HUDEP-2 (cell line): Measurements from ENCODE around the gene HIP1R.
"Not testable (repeated sequence)": the region's sequence is repeated elsewhere in the genome, so short reads cannot be mapped to it uniquely, and the experiment has no call there.

Experiments used
- DNase-seq, 76 experiments: peaks; one replicate each; lab custom pipeline; 2025; ENCODE audit not compliant: unreplicated experiment in 76 of 76; lab: John Stamatoyannopoulos, UW

Gene HIP1R

GRCh38 chr12:122834921-122835749, at the start of gene HIP1R:
TSS of gene HIP1R (plus strand) at chr12:122835457. CDS start at chr12:122835551, 94 bp downstream.
- DNase-seq: peak in 31 of 76 experiments; percentile 8 to 50 (median 21)

DNA sequence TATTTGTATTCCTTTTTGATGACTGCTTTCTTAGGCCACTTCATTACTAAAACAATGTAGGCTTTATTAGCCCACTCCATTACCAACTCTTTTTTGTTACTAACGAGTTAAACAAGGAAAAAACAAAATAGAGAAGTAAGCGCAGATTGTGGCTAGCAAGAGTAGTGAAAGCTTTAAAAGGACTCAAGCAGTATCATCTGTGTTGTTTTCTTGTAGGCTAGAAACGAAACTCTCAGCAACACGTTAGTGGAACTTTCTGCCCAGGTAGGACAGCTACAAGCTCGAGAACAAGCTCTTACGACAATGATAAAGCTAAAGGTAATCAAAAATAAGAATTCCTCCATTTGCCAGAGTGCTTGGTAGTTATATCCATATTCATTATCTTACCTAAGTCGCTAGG, 49.8 kb upstream of the HIP1R start:
- DNase-seq: no peak

GRCh38 chr12:122788387-122788786, 46.9 kb upstream of the HIP1R start:
- DNase-seq: peak in 14 of 76 experiments; percentile 2 to 40 (median 18)

- DNase-seq: peak in 1 of 76 experiments; percentile 10
Observed at GRCh38 chr12:122789637-122790036, 45.6 kb upstream of the HIP1R start.

DNA sequence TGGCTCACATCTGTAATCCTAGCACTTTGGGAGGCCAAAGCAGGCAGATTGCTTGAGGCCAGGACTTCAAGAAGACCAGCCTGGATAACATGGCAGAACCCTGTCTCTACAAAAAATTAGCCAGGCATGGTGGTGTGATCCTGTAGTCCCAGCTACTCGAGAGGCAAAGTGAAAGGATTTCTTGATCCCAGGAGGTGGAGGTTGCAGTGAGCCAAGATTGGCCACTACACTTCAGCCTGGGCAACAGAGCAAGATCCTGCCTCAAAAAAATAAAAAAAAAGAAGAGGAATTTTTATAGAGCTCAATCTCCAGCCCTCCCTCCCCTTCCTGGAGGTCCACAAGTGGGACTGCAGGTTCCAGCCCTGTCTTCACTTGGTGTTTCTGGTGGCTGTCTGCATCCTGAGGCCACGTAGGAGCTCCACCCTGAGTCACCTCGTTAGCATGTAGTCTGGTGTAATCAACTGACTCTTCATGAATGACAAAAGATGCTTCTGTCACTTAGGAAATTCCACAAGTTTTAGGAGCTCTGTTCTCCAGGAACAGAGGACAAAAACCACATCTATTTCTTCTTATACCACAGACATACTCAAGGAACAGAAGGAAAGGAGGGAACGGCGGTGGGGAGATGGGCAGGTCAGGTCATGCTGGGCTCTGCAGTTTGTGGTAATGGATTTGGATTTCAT, 44.7 kb upstream of the HIP1R start:
- no peak for DNase-seq

- DNase-seq: peak in 51 of 76 experiments; percentile 2 to 70 (median 37)
Observed at GRCh38 chr12:122793685-122794106, 41.6 kb upstream of the HIP1R start.

DNA sequence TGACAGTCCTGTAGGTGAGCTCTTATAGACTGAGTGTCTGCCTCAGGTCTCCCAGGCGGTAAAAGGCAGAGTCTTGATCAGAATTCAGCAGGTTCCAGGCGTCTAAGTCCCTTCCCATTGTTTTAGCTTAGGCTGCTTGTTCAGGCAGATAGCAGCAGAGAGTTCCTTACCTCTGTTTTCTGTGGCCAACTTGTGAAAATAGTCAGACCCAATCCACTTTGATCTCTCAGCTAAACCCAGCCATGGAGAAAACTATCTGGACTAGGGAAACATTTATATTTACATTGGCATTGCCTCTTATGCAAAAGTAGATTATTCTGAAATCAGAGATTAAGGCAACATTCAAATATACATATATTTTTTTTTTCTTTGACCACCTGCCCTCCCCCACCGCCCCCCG, 39.5 kb upstream of the HIP1R start:
- no peak for DNase-seq

- DNase-seq: no peak
Observed at GRCh38 chr12:122799641-122800243, 35.5 kb upstream of the HIP1R start.

GRCh38 chr12:122803937-122804336, 31.3 kb upstream of the HIP1R start:
- no peak for DNase-seq

DNA sequence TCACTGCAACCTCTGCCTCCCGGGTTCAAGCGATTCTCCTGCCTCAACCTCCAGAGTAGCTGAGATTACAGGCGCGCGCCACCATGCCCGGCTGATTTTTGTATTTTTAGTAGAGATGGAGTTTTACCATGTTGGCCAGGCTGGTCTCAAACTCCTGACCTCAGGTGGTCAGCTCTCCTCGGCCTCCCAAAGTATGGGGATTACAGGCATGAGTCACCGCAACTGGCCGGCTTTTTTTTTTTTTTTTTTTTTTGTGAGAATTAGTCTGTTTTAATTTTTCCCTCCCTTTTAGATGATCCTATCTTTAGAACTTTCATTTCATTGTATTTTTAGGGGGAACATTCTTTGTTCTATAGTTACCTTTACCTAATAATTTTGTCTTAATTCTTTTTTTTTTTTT, 30.3 kb upstream of the HIP1R start:
- not testable (repeated sequence) for DNase-seq

- DNase-seq: no peak
Observed at GRCh38 chr12:122807651-122808050, 27.6 kb upstream of the HIP1R start.

- no peak for DNase-seq
Observed at GRCh38 chr12:122811777-122812176, 23.5 kb upstream of the HIP1R start.

DNA sequence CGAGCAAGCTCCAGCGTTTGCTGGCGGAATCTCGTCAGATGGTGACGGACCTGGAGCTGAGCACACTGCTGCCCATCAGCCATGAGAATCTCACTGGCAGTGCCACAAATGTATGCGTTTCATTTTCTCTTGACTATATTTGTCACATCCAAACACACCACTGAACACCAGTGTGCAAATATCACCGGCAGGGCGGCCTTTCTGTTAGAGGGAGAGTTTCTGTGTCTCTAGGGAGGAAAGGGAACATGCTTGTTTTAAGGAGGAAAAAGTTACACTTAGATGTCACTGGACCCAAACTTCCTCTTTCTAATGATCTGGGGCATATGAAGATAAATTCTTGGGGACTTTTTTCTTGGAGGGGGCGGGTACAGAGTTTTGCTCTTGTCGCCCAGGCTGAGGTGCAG, 21.9 kb upstream of the HIP1R start:
- DNase-seq: no peak

DNA sequence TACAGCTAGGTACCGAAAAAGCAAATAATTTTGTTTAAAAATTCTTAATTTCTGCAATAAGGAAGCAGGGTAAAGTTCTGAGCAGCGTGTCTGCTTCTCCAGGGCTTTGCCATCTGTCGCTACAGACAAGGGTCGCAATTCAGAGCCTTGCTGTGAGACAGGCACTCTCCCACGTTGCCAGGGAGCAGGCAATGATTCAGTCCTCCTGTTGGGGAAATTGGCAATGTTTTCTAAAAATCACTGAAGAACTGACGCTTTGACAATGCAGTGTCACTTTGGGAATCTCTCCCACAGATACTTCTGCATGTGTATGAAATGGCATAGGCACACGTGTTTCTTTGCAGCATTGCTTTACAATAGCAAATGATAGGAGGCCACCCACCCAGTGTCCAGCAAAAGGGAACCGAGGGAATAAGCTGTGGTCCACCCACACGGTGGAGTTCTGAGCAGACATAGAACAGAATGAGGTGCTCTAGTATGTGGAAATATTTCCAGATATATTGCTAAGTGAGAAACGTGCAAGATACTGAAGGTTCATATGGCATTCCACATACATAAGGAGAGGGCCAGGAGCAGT, 16.0 kb upstream of the HIP1R start:
- DNase-seq: no peak

DNA sequence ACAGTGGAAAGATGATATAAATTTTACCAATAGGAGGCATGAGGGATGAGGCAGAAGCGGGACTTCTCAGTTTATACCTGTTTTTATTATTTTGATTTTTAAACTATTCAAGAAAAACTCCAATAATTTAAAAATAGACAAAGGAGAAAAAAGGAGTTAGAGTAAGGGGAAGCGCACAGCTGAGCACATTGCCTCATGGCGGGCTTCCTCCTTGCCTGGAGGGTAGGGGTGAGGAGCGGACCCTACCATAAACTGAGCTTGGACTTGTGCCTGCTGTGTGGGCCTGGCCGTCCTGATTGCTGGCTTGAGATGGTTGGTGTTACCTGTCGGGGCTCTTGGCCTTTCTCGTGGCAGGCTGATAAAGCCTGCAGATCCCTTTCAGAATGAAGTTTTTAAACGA, 15.1 kb upstream of the HIP1R start:
- DNase-seq: no peak

DNA sequence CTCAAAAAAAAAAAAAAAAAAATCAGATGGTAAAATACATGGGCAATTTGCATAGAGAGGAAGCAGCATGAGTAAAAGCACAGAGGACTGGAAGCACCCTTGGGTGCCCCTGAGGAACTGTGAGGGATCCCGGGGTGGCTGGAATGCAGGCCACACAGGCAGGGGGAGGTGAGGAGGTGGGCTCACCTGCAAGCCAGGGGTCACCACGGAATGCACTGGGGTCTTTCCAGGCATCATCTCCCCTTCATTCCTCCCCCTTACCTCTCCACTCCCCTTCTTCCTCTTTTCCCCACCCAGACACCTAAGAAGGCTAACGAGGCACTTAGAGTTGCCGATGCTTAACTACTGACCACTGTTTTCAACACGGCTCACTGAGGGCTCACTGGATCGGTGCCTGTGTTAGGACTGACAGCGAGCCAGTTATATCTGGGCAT, 14.4 kb upstream of the HIP1R start:
- DNase-seq: no peak

GRCh38 chr12:122823429-122823828, 11.8 kb upstream of the HIP1R start:
- no peak for DNase-seq

- DNase-seq: no peak
Observed at GRCh38 chr12:122825773-122826724, 9.2 kb upstream of the HIP1R start.

DNA sequence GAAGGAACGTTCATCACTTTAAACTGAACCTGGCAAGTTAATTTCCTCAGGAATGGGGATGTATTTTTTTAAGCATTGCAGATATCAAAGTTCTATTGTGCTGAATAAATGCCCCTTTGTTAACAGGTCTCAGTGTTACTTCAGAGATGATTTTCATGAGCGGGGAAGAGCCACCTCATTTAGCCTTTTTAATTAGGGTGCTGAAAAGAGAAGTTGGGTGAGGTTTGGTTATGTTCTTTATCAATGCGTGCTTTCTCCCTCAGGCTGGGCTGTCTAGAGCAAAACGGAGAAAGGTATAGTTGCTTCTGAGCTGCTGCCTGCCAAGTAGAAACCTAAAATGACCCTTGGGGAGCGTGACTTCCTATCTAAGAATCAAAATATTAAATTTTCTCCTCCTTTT, 8.0 kb upstream of the HIP1R start:
- no peak for DNase-seq
